Measurements from ENCODE around the gene SPG7.

Gene SPG7

DNA sequence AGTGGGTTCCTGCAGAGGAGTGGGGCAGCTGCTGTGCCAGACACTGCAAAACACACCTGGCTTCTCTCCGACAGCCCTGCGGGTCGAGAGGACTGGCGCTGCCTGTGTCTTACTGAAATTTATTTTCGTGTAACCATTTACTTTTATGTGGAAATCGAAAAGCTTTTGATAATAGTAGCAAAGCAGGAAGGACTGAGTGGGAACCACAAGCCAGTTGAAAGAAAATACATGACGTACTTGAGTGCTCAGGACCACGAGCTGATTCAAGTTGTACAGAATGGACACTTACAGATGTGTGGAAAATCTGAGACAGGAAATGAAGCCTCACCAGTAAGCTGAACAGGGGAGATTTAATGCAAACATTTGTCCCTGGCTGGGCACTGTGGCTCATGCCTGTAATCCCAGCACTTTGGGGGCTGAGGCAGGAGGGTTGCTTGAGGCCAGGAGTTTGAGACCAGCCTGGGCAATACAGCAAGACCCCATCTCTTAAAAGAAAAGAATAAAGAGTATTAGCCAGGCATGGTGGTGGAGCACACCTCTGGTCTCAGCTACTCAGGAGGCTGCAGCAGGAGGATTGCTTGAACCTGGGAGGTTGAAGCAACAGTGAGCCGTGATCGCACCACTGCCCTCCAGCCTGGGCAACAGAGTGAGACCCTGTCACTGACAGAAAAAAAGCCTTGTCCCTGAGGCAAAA is 41.0 kb downstream of the SPG7 start:
- no peak for DNase-seq

DNA sequence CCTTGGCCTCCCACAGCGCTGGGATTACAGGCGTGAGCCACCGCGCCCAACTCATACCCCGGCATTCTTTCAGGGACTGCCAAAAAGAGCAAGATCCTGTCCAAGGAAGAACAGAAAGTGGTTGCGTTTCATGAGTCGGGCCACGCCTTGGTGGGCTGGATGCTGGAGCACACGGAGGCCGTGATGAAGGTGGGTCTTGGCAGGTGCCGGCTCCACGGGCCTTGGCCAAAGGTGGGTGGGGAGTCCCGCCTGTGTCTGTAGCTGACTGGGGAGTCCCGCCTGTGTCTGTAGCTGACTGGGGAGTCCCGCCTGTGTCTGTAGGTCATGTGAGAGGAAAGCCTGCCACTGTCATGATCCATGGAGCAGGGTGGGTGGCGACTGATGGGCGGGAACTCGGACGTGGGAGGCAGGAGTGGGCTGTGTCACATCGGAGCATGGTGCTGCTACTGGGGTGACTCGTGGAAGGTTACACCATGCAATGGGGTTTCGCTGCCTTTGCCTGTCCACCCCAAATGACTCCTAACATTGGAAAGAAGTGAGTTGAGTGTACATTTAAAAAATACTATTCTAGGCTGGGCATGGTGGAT is 42.3 kb downstream of the SPG7 start:
- no peak for DNase-seq

- DNase-seq, result no peak
Measured at GRCh38 chr16:89552329-89552728, 44.1 kb downstream of the SPG7 start.

GRCh38 chr16:89552913-89553312 is 44.7 kb downstream of the SPG7 start:
- DNase-seq, result no peak

GRCh38 chr16:89553733-89554132 is 45.5 kb downstream of the SPG7 start:
- no peak for DNase-seq

DNA sequence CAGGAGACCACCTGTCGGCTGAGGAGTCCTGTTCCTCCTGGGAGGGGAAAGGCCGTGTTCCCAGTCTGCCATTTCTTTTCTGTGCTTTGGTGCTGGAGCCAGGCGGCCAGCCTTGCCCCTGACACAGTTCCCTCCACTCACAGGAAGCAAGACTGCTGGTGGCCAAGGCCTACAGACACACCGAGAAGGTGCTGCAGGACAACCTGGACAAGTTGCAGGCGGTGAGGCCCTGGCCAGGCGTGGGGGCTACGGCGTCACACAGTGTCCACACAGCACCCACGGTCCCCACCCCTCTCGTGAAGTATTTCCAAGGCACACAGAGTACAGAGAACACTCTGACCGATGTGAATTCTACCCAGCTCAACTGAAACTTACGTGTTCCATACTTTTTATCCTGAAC is 46.1 kb downstream of the SPG7 start:
- no peak for DNase-seq

DNA sequence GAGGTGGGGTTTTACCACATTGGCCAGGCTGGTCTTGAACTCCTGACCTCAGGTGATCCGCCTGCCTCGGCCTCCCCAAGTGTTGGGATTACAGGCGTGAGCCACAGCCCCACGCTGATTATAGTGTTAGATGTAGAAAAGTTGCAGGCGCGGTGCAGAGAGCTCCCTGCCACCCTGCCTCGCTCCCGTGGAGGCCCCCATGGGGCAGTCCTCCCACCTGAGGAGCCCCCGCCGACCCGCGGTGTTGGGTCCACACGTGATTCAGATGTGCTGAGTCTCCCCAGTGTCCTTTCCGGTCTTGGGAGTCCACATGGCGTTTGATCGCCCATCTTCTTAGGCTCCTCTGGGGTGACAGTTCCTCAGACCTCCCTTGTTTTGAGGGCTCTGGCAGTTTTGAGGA is 47.1 kb downstream of the SPG7 start:
- no peak for DNase-seq

- no peak for DNase-seq
Measured at GRCh38 chr16:89555780-89556179, 47.6 kb downstream of the SPG7 start.

- DNase-seq, result no peak
Measured at GRCh38 chr16:89556750-89557689, 48.8 kb downstream of the SPG7 start.

DNA sequence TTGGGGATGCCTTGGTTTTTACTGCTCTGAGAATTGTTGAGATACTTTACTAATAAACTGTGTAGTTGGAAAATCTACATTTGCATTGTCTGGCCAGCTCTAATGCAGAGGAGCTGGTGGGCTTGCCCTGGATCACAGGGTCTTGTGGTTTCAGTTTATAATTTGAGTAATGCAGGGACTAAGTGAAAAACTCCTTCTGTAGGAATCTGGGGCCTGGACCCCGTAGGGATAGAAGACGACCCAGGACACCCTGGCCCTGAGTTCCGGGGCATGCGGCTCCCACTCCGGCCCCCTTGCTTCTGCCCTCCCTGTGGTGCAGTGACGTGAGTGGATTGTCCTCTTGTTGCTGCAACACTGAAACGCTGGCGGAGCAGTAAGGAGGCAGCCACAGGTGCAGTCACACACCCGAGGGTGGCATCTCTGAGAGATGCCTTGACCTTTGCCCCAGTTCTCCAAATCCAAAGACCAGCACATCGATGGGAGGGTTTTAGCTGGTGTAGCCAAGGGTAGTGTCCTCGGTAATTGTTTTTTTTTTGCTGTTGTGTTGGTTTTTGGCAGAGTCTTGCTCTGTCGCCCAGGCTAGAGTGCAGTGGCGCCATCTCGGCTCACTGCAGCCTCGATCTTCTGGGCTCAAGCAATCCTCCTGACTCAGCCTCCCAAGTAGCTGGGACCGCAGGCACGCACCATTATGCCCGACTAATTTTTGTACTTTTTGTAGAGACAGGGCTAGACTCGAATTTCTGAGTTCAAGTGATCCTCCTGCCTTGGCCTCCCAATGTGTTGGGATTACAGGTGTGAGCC is 49.7 kb downstream of the SPG7 start:
- DNase-seq, result no peak

DNA sequence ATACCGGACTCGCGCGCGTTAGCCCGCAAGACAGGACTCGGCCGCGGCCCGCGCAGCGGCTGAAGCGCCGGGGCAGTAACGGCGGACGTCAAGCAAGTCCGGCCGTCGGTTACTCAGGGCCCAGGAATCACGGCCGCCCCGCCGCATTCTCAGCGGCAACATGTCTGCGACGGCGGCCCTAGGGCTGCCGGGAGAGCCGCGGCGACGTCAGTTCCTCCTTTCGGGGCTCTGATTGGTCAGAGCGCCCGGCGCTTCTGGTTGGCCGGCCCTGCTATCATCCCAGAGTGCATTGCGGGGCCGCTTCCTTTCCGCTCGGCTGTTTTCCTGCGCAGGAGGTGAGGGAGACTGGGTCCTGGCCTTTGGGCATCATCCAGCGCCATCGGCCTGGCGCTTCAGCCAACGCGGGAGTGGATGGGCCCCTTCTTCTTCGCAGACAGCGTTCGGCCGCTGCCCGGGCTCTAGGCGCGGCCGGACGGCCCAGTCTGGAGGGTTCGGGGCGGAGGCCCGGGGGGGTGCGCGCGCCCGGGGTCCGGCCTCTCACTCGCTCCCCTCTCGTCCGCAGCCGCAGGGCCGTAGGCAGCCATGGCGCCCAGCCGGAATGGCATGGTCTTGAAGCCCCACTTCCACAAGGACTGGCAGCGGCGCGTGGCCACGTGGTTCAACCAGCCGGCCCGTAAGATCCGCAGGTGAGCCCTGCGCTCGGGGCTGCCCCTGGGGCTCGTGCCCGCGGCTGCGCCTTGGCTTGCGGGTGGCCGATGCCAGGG is 52.4 kb downstream of the SPG7 start, which contains the start of gene RPL13:
Gene RPL13, plus strand, starts transcription at position 305 of the 764 bp plus-strand sequence. Its CDS starts 278 bp downstream, at position 583.
- DNase-seq, result peak; percentile 53

DNA sequence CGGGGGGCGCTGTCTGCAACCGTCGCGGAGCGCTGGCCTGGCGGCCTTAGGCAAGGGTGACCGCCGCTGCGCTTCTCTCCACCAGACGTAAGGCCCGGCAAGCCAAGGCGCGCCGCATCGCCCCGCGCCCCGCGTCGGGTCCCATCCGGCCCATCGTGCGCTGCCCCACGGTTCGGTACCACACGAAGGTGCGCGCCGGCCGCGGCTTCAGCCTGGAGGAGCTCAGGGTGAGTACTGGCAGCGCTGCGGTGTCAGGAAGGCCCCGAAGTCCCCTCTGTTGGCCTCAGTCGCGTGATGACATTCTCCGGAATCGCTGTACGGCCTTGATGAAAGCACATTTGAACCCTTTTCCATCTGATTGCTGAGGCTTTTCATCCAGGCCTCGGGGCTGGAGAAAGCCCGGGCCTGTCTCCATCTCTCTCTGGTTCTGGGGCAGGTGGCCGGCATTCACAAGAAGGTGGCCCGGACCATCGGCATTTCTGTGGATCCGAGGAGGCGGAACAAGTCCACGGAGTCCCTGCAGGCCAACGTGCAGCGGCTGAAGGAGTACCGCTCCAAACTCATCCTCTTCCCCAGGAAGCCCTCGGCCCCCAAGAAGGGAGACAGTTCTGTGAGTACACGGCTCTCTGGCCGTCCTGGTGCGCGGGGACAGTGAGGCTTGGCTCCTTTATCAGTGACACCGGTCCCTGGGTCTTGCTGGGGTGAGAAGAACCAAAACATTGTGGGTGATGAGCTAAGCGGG is 53.1 kb downstream of the SPG7 start:
- no peak for DNase-seq

GRCh38 chr16:89561884-89562599 is 53.8 kb downstream of the SPG7 start:
- DNase-seq, result no peak

GRCh38 chr16:89562939-89563338 is 54.7 kb downstream of the SPG7 start:
- DNase-seq, result no peak

- DNase-seq, result no peak
Measured at GRCh38 chr16:89563639-89564392, 55.6 kb downstream of the SPG7 start.

DNA sequence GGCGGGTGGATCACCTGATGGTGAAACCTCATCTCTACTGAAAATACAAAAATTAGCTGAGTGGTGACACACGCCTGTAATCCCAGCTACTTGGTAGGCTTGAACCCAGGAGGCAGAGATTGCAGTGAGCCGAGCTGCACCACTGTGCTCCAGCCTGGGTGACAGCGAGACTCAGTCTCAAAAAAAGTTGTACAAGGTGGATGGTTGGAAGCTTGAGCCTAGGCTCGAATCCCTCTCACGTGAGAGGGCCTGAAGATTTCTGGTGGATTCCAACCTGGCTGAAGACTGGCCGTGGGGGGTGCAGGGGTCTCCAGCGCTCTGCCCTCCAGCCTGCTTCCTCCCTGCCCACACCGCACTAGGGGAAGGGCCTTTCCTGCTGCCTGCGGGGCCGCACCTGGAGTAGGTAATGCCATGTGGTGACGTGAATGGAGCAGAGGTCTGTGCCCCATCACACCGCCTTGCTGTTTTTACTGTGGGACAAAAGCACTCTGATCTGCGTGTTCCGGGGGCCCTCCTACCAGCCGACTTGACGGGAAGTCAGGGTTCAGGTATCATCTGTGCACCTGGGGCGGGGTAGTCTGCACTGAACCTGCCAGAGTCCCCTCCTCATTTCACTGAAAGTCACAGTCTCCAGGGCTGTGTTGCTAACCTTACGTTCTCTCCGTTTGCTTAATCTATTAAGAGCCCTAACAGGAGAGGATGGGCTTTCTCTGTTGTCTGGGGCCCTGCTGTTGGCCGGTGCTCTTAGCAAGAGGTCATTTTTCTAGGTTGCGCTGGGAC is 56.5 kb downstream of the SPG7 start:
- no peak for DNase-seq

- no peak for DNase-seq
Measured at GRCh38 chr16:89565256-89565505, 57.0 kb downstream of the SPG7 start.

DNA sequence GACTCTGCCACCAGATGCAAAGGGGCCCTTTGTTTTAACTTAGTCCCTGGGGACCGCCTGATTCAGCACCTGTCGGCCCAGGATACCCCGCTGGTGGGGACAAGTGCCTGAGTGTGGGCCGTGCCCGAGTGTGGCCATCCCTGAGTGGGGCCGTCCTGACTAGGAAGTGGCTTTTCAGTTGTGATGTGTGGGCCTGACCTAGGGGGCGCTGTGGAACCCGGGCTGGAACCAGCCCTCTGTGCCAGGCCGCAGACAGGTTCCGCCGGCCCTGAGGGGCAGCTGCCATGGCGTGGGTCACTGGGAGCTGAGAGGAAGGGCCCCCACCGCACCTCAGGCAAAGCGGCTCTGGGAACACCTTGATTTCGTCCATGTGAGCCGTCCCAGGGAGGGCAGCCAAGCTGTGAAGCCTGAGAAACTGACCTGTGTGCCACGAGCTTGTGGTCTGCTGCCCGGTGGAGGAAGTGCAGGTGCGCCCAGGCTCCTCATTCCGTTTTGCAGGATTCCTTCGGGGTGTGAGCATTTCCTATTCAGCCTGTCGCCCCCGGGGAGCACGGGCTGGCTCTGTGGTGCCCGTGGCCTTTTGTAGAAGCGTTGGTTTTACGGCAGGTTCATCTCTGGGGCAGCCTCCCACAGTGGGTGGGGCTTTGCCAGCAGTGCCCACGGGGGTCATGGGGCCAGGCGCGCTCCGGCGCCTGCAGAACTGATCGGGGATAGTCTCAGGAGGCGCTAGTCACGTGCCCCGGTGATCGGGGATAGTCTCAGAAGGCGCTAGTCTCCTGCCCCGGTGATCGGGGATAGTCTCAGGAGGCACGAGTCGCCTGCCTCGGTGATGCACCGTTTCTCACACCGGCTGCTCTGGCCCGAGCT is 57.5 kb downstream of the SPG7 start:
- DNase-seq, result no peak
